ENCODE data around the gene OLA1. TPM values are rescaled to one million over a fixed set of nuclear protein-coding genes. Genes with fewer than 3 reads are reported as not detected.

The OLA1 gene
- total and polyA plus RNA-seq, 9 of the 15 experiments (the other 6 are each of a cell fraction or from before 2014, with no cell fraction given) = 208 to 353 (median 225) TPM

DNA sequence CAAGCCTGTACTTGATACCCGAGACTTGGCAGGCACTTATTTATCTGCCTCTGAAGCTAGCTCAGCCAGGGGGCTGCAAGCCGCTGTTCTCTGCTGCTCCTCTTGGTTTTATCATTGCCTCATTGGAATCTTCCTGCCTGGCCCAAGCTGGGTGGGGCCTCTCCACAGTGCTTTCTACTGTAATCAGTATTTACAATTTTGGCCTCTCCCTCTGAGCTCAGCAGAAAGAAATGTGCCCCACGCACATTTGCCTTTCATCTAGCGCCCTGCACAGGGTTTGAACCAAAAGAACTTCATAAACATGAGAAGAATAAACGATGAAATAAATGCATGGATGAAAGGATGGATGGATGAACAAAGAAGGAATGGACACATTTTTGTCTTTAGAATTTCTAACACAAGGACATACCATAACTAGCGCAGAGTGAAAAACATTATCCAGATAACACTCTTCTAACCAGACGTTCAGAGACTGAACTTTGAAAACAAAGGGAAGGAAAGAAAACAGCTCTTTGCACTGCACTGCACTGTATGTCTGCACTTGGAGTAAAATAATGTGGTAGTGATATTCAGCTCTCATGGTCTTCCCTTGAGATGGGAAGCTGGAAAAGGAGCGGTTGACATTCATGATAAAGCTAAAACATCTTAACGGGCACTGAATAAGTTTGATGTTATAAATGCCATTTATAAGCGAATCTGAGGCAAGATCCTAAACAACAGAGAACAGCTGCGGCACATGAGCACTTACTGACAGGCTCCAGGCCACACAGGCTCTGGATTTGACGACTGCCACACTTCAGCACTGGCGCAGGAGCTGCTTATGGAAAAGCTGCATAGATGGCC, 196.4 kb downstream of the OLA1 start (continued):
- TF ChIP-seq, protein P1, sequence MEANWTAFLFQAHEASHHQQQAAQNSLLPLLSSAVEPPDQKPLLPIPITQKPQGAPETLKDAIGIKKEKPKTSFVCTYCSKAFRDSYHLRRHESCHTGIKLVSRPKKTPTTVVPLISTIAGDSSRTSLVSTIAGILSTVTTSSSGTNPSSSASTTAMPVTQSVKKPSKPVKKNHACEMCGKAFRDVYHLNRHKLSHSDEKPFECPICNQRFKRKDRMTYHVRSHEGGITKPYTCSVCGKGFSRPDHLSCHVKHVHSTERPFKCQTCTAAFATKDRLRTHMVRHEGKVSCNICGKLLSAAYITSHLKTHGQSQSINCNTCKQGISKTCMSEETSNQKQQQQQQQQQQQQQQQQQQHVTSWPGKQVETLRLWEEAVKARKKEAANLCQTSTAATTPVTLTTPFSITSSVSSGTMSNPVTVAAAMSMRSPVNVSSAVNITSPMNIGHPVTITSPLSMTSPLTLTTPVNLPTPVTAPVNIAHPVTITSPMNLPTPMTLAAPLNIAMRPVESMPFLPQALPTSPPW (CRISPR knock-in tag; IDR thresholded peaks at IDR 0.05) = peak; percentile 34; the same call in 1 of the 2 replicates
- TF ChIP-seq MTA3 (IDR thresholded peaks at IDR 0.05; ENCODE audit: borderline replicate concordance) = 0 out of 2 replicates have a peak, but pooled peaks have one; percentile 17

DNA sequence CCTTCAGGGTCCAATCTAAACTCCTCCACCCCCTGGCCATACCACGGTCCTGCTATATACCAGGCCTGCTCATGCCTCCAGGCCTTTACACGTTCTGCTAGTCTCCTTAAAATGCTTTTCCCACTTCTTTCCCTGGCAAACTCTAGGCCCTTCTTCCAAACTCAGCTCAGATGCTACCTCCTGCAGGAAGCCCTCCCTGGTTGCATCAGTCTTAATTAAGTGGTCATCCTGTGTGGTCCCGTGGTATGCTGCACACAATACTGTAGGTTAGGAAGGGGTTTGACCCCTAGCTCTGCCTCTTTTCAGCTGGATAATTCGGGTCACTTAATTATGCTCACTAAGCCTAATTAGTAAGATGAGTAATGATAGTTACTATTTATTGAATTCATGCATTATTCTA, 197.3 kb downstream of the OLA1 start:
- Histone ChIP-seq H3K4me3 (no peak overlapping the region), H3K27ac (ENCODE audit: extremely low read depth, low read depth, low read length) (no peak overlapping the region), H4K20me1 (replicated peaks; ENCODE audit: control insufficient read depth, insufficient read depth, low read length) (no peaks in the 10 kb centered on the region), H3K4me2 (ENCODE audit: insufficient read depth, low read length) (0 out of 2 replicates have a peak overlapping the region, but pooled peaks have one; percentile 55), H3K4me1 (replicated peaks in 1 of 2; ENCODE audit: control insufficient read depth in 2 of 2, insufficient read depth in 2 of 2, low read length in 2 of 2) (peaks cover 13 to 14% of the 10 kb centered on the region in 2 experiments), H3K9ac (ENCODE audit: insufficient read depth in 1 of 2, low read depth in 2 of 2, low read length in 2 of 2) (no peak overlapping the region), H2AFZ (ENCODE audit: low read depth, low read length) (no peak overlapping the region; the same call in 1 of the 2 replicates), H3K9me3 (replicated peaks; ENCODE audit: control insufficient read depth, insufficient read depth, low read depth, low read length) (no peaks in the 10 kb centered on the region), H3K27me3 (ENCODE audit: control insufficient read depth in 2 of 2, insufficient read depth in 2 of 2, low read length in 2 of 2) (no peaks in the 10 kb centered on the region), H3K36me3 (ENCODE audit: control insufficient read depth, insufficient read depth, low read length) (no peaks in the 10 kb centered on the region), H3K79me2 (ENCODE audit: control insufficient read depth, insufficient read depth, low read length) (no peaks in the 10 kb centered on the region), H3K9me1 (ENCODE audit: control insufficient read depth, insufficient read depth, low read length) (no peaks in the 10 kb centered on the region)
- ATAC-seq (no peak), FAIRE-seq (no peak), DNase-seq (ENCODE audit: extremely low read depth in 1 of 4, low spot score in 3 of 4) (no peak)
- intact Hi-C loops (cut with micrococcal nuclease) (loop anchor here (5.0 kb wide), 3 partner anchors 159 to 649 kb away; no protein-coding TSS in a partner anchor), in situ Hi-C loops (cut with MboI) (no loop called here)
- 53% methylated on average over 4 of the region's 4 CpGs for WGBS (ENCODE audit: insufficient coverage, low coverage, missing lambda C conversion rate)
- CTCF ChIA-PET (ENCODE audit: low intra/inter-chr PET ratio) = no interaction called here
- POLR2A ChIA-PET = interaction anchor here (0.6 to 1.9 kb wide), 2 partner anchors 10 to 76 kb away, joined by 3 to 6 read pairs; no protein-coding TSS in a partner anchor
- BruUV-seq (replicated peaks) = no TSS peak
- TF ChIP-seq, protein P2, sequence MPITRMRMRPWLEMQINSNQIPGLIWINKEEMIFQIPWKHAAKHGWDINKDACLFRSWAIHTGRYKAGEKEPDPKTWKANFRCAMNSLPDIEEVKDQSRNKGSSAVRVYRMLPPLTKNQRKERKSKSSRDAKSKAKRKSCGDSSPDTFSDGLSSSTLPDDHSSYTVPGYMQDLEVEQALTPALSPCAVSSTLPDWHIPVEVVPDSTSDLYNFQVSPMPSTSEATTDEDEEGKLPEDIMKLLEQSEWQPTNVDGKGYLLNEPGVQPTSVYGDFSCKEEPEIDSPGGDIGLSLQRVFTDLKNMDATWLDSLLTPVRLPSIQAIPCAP (CRISPR knock-in tag; IDR thresholded peaks at IDR 0.05; ENCODE audit: borderline replicate concordance) = no peak
- TF ChIP-seq EZH2 (IDR thresholded peaks at IDR 0.05; ENCODE audit: borderline replicate concordance, low read depth, low read length) = no peak
- TF ChIP-seq PTBP1 (IDR thresholded peaks at IDR 0.05; ENCODE audit: low read depth, low read length) = 0 out of 2 replicates have a peak, but pooled peaks have one; percentile 37
- 0 out of 2 replicates have a peak, but pooled peaks have one; percentile 2 for TF ChIP-seq NFIC (IDR thresholded peaks at IDR 0.05)
- peak; percentile 61 for TF ChIP-seq HDAC2 (IDR thresholded peaks at IDR 0.05)
- 0 out of 4 replicates have a peak, but pooled peaks of 1 of the 2 experiments have one; percentile 31 for TF ChIP-seq RCOR1 (IDR thresholded peaks at IDR 0.05; ENCODE audit: borderline replicate concordance in 1 of 2, low read depth in 2 of 2, low read length in 2 of 2)
- peak; percentile 59 for TF ChIP-seq SMARCA5 (IDR thresholded peaks at IDR 0.05)
- 0 out of 2 replicates have a peak, but pooled peaks have one; percentile 29 for TF ChIP-seq CEBPG (CRISPR knock-in tag; IDR thresholded peaks at IDR 0.05)
- no peak for TF ChIP-seq CEBPG (tag; conservative IDR thresholded peaks at IDR 0.05 in 1 of 2, IDR thresholded peaks at IDR 0.05 in 1 of 2)
- peak; percentile 60 to 76 for TF ChIP-seq KDM1A (IDR thresholded peaks at IDR 0.05)
- TF ChIP-seq, protein P3, sequence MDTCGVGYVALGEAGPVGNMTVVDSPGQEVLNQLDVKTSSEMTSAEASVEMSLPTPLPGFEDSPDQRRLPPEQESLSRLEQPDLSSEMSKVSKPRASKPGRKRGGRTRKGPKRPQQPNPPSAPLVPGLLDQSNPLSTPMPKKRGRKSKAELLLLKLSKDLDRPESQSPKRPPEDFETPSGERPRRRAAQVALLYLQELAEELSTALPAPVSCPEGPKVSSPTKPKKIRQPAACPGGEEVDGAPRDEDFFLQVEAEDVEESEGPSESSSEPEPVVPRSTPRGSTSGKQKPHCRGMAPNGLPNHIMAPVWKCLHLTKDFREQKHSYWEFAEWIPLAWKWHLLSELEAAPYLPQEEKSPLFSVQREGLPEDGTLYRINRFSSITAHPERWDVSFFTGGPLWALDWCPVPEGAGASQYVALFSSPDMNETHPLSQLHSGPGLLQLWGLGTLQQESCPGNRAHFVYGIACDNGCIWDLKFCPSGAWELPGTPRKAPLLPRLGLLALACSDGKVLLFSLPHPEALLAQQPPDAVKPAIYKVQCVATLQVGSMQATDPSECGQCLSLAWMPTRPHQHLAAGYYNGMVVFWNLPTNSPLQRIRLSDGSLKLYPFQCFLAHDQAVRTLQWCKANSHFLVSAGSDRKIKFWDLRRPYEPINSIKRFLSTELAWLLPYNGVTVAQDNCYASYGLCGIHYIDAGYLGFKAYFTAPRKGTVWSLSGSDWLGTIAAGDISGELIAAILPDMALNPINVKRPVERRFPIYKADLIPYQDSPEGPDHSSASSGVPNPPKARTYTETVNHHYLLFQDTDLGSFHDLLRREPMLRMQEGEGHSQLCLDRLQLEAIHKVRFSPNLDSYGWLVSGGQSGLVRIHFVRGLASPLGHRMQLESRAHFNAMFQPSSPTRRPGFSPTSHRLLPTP (IDR thresholded peaks at IDR 0.05; ENCODE audit: borderline replicate concordance, extremely low read depth, insufficient read length) = peak; percentile 49
- TF ChIP-seq BCOR (IDR thresholded peaks at IDR 0.05) = peak; percentile 96

Measured in K562 (cell line).